Neural progenitor cell (in vitro differentiated cells): ENCODE data around the gene PPFIA2.

Source experiments
- EZH2 ChIP-seq: fragments of 200-600 bp; sonication (generic); IDR thresholded peaks from 2 replicates; pipeline ENCODE4 v1.6.1; 2017; ENCODE audit warnings: antibody characterized with exemption, mild to moderate bottlenecking, moderate library complexity
- EZH2phosphoT487 ChIP-seq: fragments of 200-600 bp; sonication (generic); IDR thresholded peaks from 2 replicates; pipeline ENCODE4 v1.6.1; 2017; ENCODE audit warnings: antibody characterized with exemption
- TF ChIP-seq, protein P1 (sequence below): fragments of 200-600 bp; sonication (generic); IDR thresholded peaks from 2 replicates; pipeline ENCODE4 v1.5.1; 2017; ENCODE audit warnings: antibody characterized with exemption, mild to moderate bottlenecking

DNA sequence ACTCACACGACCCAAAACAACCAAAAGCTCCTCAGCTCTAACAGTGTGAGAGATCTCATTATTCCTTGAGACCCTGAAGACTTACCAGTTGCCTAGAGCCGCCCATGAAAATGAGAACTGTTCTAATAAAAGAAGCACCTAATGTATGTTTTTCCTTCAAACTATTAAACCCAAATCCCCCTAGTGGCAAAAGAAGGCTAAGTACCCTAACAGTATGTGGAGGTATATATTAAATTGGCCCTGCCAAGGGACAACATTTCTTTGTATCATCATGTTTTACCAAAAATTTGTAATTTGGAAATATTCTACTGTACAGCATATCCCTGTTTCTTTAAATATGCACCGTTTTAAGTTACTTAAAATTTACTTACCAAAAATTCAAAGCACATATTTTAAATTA is 38.0 kb upstream of the PPFIA2 start:
- TF ChIP-seq, protein P1, sequence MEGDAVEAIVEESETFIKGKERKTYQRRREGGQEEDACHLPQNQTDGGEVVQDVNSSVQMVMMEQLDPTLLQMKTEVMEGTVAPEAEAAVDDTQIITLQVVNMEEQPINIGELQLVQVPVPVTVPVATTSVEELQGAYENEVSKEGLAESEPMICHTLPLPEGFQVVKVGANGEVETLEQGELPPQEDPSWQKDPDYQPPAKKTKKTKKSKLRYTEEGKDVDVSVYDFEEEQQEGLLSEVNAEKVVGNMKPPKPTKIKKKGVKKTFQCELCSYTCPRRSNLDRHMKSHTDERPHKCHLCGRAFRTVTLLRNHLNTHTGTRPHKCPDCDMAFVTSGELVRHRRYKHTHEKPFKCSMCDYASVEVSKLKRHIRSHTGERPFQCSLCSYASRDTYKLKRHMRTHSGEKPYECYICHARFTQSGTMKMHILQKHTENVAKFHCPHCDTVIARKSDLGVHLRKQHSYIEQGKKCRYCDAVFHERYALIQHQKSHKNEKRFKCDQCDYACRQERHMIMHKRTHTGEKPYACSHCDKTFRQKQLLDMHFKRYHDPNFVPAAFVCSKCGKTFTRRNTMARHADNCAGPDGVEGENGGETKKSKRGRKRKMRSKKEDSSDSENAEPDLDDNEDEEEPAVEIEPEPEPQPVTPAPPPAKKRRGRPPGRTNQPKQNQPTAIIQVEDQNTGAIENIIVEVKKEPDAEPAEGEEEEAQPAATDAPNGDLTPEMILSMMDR = peak; percentile 67
- no peak for TF ChIP-seq EZH2phosphoT487
- no peak for TF ChIP-seq EZH2
